ENCODE data around the gene MKNK1.
A peak's percentile ranks its signal among the peaks of the same experiment; 100 is the strongest.

MKNK1 gene

DNA sequence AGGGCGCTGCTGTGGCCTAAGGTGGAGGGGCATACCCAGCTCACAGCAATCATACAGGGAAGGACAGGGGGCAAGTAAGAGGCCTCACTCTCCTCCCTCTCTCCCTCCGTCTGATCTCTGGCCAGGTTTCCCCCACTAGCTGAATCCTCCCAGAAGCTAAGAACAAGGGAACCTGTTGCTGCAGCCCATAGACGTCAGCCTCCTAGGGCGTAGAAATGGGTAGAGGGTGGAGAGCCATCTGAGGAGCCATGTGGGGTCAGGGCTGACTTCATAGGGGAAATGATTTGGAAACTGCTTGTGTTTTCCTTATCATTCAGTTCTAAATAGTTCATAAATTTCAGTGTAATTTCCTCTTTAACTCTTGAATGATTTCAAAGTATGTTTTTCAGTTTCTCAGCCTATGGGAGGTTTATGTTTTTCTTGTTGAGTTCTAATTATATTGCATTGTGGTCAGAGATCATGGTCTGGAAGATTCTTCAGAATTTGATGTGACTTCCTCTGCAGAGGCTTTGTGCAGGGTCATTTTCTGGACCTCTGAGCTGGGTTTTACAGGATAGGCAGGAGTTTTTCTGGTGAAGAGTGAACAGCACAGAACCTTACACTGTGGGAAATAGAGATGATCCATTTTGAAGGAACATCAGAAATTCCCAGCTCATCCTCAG, 14.8 kb upstream of the MKNK1 start:
- no peak for DNase-seq

DNA sequence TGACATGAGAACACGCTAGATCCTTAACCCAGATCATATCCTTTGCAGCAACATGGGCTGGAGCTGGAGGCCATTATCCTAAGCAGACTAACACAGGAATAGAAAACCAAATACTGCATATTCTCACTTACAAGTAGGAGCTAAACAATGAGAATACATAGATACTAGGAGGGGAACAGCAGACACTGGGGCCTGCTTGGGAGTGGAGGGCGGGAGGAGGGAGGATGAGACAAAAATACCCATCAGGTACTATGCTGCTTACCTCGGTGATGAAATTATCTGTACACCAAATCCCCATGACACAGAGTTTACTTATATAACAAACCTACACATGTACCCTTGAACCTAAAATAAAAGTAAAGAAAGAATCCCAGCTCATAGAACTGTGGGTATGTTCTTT, 13.8 kb upstream of the MKNK1 start:
- no peak for DNase-seq

DNA sequence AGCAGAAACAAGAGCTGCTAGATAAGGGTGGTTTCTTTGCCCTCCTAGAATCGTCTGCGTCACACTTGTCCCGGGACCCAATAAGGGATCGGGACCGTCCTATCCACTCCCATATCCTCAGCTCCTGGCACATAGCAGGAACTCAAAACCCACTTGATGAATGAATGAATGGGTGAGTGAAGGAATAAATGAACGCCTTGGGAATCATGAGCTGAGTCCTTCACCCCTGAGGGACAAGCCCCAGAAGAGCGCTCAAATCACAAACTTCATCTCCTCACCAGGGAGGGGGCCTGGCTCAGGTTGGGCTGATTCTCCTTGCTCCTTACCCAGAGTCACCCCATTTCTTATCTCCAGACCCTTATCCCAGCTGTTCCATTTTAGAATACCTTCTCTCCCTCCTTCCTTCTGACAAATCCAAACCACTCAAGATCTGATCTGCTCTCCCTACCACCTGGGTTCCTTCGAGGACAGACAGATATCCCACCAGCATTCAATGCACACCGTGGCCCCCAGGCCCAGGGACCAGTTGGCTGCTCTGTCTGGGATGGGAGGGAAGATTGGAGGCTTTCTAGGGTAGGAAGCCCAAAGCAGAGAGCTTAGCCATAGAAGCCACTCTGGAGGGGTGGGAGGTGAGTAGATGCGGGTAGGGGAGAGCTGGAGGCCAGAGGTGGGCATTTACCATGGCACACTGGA, 13.2 kb upstream of the MKNK1 start:
- DNase-seq, result no peak

DNA sequence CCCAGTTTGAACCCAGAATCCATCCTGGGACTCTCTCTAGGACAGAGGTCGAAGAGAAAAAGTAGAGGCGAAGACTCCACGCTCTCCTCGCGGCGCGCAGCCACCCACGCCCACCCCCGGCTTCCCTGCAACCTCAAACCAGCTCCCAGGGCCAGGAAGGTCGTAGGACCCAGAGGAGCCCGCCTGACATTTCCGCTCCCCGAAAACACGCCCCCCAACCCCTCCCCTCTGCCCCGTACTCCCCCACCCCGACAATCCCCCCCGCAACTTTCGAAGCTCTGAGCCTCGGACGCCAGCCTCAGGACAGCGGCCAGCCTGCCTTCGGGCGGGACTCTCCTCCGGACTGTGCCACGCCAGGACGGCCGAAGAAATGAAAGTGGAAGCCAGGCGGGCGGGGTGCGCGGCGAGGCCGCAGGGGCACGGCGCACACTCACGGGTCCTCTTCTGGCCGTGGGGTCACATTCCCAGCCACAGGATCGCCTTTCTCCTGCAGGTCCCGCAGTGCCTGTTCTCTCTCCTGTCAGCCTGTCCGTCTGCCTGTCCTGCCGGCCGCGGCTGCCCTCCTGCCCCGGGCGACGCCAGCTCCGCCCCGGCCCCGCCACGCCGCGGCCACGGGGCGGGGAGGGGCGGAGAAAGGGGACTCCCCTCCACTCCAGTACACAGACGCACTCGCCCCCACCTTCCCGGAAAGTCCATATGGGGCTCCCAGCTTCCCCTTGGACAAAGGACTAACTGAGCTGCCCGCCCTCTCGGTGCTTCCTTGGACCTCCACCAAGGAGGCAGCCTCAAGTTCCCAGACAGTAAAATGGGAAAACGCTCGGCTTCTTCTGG, 12.4 kb upstream of the MKNK1 start, which contains the start of gene MOB3C:
TSS of gene MOB3C (minus strand) at position 535 of the 831 bp plus-strand sequence. CDS start 3,490 bp downstream, outside the sequence.
- DNase-seq, result peak; percentile 74

DNA sequence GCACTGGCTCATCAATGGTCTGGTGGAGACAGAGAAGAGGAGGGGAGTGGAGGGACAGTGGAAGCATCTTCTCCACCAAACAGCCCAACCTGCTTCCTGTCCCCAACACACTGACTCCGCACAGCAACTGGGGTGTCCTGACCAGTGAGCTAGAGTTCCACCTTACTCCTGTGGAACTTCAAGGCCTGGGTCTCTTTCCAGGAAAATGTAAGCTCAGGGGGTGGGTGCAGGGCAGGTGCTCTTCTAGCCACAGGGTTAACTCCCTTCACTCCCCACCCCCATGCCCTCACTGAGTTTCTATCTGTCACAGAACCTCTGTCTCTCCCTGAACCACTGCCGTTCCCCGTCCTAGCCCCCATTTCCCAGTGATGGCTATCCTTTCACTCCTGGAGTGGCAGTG, 11.7 kb upstream of the MKNK1 start:
- DNase-seq, result peak; percentile 48

DNA sequence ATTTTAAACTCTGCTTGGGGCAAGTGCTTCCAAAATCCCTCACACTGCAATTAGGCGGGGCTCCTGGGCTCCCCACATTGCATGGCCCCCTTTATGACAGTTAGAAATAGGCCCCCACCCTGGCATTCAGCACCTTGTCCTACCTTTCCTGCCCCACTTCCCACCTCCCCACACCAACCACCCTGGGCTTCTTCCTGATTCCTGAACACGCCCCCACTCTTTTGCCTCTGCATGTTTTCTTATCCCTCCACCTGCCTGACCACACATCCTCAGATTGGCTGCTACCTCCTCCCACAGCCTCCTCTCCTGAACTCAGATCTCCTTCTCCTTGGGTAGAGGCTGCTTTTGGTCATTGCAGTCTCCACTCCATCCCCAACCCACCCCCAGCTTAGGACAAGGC, 11.0 kb upstream of the MKNK1 start:
- DNase-seq, result peak; percentile 25

DNA sequence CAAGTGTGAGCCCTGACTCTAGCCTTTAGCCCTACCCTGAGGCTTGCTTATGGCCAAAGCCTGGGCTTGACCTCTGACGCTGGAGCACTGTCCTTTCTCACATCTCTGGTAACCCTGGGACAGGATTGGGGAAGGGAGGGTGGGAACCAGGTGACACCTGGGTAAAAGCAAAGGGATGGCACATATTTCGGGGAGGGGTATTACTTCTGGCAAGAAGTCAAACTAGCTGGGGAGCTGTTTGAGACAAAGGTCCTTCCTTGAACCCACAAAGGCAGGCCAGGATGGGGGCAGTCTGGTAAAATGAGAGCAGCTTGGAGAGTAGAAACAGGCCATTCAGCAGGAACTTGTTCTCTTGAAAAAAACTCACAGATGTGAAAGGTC, 10.5 kb upstream of the MKNK1 start:
- DNase-seq, result no peak

DNA sequence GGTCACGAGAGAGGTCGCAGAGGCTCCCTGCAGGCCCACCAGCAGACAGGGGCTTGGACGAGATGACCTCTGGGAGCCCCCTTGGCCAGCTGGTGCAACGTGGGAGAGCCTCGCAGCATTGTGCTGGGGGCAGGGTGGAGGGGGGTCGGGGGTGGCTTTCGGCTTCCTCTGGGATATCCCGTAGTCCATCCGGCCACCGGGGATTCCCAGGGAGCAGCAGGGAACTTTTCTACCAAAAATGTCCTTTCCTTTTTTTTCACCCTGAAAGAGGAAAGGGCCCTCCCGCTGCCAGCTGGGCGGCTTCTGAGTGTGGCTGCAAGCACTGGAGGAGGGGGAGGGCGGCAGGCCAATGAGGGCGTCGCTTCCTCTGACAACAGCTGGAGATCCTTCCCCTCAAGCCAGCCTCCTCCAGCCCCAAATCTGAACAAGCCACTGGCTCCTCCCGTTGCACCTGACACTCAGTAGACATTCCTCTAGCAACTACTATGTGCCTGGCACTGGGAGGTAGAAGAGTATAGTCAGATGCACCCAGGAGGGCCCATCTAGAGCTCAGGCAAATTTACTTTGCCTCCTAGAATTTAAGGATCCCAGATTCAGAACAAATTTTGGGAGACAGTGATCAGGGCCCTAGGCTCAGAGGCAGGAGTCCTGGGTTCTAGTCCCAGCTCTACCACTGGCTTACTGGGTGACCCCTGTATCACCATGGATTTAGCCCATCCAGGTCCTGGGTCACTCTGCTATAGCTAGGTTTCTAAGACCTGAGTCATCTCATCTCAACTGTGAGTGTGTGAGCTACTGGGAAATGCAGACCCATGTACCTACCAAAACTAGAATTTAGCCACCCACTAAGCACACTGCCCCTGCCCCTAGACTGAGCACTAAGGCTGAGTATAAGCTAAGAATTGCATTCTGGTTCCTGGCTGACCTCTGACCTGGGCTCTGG, 9.9 kb upstream of the MKNK1 start:
- DNase-seq, result peak; percentile 78

DNA sequence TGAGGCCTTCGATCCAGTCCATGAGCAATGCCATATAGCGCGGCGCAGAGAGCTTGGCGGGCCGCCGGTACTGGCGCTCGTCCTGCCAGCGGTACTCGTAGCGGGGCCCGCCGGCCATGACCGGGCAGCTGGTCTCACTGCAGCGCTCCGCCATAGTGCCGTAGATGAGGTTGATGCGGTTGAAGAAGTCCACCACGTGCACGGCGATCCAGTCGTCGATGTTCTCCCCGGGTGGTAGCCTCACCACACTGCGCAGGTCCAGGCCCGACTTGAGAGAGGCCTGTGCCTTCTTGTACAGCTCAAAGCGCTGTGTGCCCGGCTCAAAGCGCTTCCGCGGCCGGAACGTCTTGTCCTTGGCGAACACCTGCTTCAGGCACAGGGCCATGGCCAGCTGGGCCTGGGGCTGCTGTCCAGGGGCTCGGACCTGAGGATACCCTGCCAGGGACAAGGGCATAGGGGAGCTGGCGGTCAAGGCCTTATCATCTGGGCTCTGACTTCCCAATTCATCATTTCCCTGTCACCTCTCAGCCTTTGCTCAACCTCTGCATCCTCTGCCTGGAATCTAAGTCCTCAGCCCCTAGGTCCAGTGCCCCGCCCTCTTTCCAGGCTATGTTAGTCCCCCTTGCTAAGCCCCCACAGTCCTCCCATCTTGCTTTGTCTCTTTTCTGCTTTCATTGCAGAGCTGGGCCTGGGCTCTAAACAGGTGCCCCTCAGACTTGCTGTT, 9.0 kb upstream of the MKNK1 start:
- no peak for DNase-seq

DNA sequence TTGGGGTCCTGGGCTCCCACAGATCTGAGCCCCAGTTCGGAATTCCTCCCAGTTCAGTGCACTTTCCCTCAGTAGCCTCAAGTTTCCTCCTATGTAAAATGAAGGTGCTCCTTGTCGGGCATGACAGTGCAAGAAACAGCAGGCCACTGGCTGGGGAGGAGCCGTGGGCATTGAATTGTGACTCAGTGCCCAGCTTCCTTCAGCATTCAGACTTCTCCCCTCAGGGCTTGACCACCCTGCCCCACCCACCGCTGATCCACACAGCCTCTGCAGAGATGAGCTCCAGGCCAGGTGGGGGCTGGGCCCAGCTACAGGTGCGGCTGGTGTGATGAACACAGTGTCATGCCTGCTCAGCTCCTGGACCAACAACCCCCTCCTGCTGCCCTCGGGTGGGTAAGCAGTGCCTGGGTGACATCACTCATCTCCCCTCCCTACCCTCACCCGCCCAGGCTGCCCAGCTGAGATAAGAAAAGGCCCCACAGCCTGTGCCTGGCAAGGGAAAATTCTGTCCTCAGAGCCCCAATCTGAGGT, 7.7 kb upstream of the MKNK1 start:
- DNase-seq, result peak; percentile 88

DNA sequence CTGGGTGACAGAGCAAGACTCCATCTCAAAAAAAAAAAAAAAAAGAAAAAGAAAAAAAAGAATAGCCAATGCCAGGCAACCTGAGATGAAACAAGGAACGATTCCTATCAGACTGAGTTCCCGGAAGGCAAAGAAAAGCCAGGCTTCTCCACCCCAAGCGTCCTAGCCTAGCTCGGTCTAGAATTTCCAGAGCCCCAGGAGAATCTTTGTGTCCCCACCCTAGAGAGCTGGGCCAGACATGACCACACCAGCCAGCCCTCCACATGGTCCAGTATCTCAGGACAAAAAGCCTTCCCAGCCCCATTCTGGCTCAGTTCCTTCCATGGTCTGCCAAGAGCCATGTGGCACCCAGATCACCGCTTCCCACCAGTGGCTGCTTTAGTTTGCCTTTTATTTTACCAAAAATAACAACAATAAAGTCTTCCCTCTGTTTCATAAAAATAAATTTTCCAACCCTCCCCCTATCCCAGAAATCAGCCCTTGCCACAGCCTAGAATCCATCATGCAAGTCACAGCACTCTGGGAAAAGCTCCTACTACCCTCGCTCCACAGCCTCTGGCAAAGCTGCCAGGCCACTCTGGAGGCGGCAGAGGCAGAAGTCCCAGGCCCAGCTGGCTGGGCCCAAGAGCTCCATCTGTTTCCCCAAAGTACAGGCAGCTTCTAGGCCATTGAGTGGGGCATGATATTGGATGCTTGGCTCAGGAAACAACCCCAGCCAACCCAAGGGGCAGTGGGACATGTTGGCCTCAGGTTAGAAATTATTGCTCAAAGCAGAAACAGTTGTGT, 3.5 kb upstream of the MKNK1 start:
- no peak for DNase-seq

DNA sequence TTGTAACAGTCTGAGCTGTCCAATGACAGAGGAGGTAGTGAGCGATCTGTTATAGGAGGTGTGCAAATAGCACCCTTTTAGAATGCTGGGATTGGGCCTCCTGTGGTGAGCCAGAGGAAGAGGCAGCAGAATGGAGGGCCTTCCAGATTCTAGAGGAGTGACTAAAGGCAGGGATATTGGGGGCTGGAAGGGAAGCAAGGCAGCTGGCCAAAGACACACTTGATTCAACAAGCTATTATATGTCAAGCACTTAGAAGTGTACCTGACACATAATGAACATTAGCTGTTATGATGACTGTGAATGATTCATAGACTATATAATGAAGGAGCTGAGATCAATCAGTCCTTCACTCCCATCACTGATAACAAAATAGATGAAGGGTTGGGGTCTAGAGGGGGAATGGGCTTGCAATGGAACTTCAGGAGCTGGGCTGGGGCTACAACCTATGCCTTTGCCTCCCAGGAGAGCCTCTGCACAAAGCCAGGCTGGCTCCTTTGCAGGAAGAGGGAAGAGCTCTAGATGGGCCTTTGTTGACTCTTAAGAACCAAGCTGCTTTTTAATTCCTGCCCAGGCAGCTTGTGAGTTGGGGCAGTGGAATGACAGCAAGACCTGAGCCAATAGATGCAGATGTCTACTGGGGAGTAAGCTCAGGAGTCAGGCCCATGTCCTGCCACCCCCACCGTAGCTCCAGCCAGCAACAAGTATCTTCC, 2.3 kb upstream of the MKNK1 start:
- no peak for DNase-seq

DNA sequence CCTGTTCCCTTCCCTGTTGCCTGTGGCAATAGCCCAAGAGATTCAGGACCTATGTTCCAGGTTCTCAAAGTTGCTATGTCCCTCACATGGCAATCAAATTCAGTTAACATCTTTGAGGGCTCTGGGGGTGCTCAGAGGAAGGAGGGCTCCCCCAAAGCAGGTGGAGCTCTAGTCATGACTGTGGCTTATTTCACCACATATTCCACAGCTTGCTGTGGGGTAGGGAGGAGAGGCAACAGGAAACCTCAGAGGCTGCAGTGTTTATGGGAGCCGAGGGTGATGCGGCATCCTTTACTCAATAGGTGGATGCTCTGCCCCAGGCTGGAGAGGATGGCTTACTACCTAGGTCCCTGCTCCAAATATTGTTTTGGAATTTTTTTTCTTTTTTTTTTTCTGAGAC, 1.2 kb upstream of the MKNK1 start:
- no peak for DNase-seq

DNA sequence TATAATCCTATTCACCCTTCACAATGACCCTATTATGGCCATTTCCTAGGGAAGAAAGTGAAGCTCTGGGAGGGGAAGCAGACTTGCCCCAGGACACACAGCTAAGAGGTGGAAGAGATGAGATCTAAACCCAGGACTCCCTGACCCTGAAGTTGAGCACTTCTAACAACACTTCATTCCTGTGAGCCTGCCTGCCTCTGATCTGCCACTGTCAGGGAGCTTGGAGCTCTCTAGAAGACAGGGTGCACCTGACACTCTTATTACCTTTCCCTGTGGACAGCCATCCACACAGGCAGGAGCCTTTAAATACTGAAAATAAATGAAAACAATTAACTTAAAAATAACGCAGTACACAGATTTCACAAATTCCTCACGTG, 599 bp downstream of the MKNK1 start:
- DNase-seq, result no peak

DNA sequence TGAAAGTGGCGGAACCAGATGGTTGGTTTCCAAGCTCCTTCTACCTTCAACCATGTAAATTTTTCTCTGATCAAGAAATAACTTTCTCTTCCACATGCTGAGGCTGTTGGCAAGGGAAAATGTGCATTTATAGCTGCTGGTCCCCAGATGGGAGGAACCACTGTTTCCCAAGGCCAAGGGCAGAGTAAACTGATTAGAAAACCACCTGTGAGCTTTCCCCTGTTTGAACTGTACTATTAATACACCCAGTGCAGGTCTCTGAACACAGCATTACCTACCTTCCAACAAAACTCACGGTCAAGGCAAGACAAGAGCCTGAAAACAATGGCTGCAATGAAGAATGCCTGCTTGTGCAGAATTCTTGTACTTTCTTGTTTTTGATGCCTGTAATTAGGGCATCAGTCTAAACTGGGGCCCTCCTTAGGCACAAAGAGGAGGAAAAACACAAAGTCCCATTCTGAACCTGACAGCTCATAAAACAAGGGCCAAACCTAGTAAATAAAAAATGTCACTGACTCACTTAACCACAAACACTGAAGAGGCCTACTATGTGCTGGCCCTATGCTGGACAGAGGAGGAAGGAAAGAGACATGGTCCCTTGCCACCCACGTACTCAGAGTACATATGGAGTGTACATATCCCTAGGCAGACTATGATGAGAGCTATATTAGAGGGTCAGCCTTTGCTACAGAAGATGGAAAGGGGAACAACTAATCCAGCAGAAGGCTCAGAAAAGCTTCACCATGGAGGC, 2.6 kb downstream of the MKNK1 start:
- no peak for DNase-seq

DNA sequence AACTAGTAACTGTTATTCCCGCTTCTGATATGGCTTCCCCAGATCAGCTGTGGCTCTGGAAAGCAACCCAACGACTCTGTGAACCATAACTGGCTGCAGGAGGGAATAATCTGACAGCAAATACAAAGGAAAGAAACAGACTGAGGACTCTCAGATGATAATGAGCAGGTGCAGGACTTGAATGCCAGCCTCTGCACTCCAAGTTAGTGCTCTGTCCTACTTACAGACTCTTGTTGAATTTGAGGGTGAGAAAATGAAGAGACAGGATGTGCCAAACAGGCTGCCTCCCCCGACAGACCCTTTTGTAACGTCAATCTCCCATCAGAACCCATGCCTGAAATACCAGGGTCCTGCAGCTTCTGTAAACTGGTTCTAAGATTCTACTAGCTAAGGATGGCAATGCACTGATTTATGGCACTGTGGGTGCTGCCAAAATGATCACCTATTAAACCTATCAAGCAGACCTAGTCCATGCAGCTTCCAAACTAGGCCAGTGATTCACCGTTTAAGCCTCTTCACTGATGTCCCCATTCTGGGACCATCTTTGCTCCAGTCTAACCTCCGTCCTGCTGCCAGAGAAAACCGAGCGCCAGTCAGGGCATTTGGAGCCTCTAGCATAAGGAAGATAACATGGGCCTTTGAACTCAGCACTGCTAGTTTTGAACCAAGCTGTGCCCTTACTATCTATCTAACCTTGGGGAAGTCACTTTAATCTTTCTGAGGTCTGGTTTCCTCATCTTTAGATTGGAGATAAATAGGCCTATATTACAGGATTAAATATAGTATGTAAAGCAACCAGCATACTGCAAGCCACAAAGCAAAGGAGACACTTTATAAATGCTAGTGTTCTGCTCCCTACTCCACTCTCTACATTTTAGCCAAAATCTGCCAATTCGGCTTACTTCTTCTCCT, 4.8 kb downstream of the MKNK1 start:
- DNase-seq, result no peak

DNA sequence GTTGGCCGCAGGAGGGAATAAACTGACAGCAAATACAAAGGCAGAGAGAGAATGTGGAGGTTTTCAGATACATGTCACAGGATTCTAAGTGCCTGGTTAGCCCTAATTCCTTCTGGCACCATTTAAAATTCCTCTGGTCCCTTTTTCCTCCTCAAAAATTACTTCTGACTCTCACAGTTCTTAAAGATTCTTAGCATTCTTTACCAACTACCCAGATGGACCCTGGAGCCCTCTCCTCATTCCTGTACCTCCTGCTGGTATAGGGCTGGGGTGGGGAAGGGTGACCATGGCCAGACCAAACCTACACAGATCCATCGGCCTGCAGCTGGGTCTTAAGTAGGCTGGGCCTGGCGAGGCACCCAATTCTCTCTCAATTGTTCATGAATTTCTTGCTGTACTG, 7.2 kb downstream of the MKNK1 start:
- peak; percentile 77 for DNase-seq

DNA sequence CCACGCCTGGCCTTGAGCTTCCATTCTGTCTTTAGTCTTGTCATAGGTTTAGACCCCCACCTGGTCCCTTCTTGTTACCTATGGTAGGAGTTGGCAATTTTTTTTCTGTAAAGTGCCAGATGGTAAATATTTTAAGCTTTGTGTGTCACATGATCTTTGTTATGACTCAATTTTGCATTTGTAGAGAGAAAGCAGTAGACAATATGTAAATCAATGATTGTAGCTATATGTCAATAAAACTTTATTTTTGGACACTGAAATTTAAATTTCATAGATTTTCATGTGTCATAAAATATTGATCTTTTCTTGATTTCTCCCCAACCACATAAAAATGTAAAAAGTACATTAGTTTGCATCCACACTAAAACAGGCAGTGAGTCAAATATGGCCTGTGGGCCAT, 8.0 kb downstream of the MKNK1 start:
- DNase-seq, result no peak
